AG04449 (cell line): ENCODE results near the gene DCLK2.

Experiments used
- CTCF ChIA-PET: fragments of 350-600 bp; formaldehyde crosslinking; extraction: SDS; loops from one replicate; lab custom pipeline; 2021; ENCODE audit warnings: antibody characterized with exemption; lab: Yijun Ruan, JAX
- POLR2A ChIA-PET: fragments of 400-600, 350-600 bp; formaldehyde crosslinking; extraction: SDS; loops from one replicate; lab custom pipeline; 2020; ENCODE audit warnings: antibody characterized with exemption, inconsistent platforms; lab: Yijun Ruan, JAX
- DNase-seq: peaks from one replicate; pipeline ENCODE4 v3.0.0-alpha.2; 2010; ENCODE audit warnings: low read depth, low spot score
- H3K4me3 ChIP-seq: 2 replicates; pipeline ENCODE4 v1.5.1; 2011; ENCODE audit warnings: low read depth, mild to moderate bottlenecking, control low read depth, low read length
- CTCF ChIP-seq: IDR thresholded peaks from one replicate; pipeline ENCODE4 v1.5.1; 2011; ENCODE audit warnings: mild to moderate bottlenecking, moderate library complexity, low read length, control low read depth, inconsistent platforms; ENCODE audit not compliant: insufficient read depth; ENCODE audit errors: missing control alignments

DCLK2 gene

GRCh38 chr4:150242820-150243458 is 164.7 kb downstream of the DCLK2 start:
- ChIA-PET CTCF (interaction anchor here (0.6 to 7.5 kb wide), 56 partner anchors 9 to 627 kb away, joined by 3 to 136 read pairs (median 6); partner anchors contain the start of gene DCLK2), POLR2A (interaction anchor here (1.2 kb wide), 1 partner anchor 18 kb away, joined by 3 read pairs; no protein-coding TSS in a partner anchor)
- no peak overlapping the region for H3K4me3 ChIP-seq

GRCh38 chr4:150243932-150244331 is 165.7 kb downstream of the DCLK2 start:
- ChIA-PET POLR2A (interaction anchor here (0.7 to 1.2 kb wide), 4 partner anchors 19 to 166 kb away, joined by 3 to 7 read pairs (median 4); partner anchors contain the start of gene DCLK2), CTCF (interaction anchor here (0.7 to 7.5 kb wide), 34 partner anchors 9 to 623 kb away, joined by 3 to 136 read pairs (median 7); partner anchors contain the start of gene DCLK2)
- TF ChIP-seq CTCF: no peak
- no peak for DNase-seq
- no peak overlapping the region for H3K4me3 ChIP-seq

More at GRCh38 chr4:150242820-150243458, 164.7 kb downstream of the DCLK2 start:
- peak; percentile 78 for TF ChIP-seq CTCF
- no peak for DNase-seq

GRCh38 chr4:150244600-150244999 is 166.4 kb downstream of the DCLK2 start:
- TF ChIP-seq CTCF: no peak
- CTCF ChIA-PET: interaction anchor here (0.7 to 7.5 kb wide), 18 partner anchors 11 to 623 kb away, joined by 3 to 136 read pairs (median 10); no protein-coding TSS in a partner anchor
- POLR2A ChIA-PET: interaction anchor here (0.7 to 1.2 kb wide), 4 partner anchors 20 to 167 kb away, joined by 3 to 7 read pairs (median 4); partner anchors contain the start of gene DCLK2
- no peak overlapping the region for H3K4me3 ChIP-seq
- no peak for DNase-seq

- ChIA-PET CTCF (interaction anchor here (0.8 to 3.1 kb wide), 6 partner anchors 8 to 620 kb away, joined by 3 to 14 read pairs (median 4); no protein-coding TSS in a partner anchor), POLR2A (no interaction called here)
- no peak overlapping the region for H3K4me3 ChIP-seq
- no peak for TF ChIP-seq CTCF
- no peak for DNase-seq
Measured at GRCh38 chr4:150247184-150247583, 168.9 kb downstream of the DCLK2 start.

- DNase-seq: no peak
- no peak overlapping the region for H3K4me3 ChIP-seq
- ChIA-PET CTCF (interaction anchor here (0.9 to 3.1 kb wide), 5 partner anchors 10 to 619 kb away, joined by 3 to 14 read pairs (median 4); no protein-coding TSS in a partner anchor), POLR2A (no interaction called here)
- TF ChIP-seq CTCF: no peak
Measured at GRCh38 chr4:150248181-150248580, 169.9 kb downstream of the DCLK2 start.
